AG04450 (cell line): Measurements from ENCODE around the gene APP. TPM values are rescaled to one million over a fixed set of nuclear protein-coding genes. Genes with fewer than 3 reads are reported as not detected.

Source experiments
- CTCF ChIA-PET: fragments of 300-600, 350-600 bp; formaldehyde crosslinking; extraction: SDS; loops from one replicate; lab custom pipeline; 2022; ENCODE audit warnings: antibody characterized with exemption, inconsistent platforms; lab: Charles Lee
- POLR2A ChIA-PET: fragments of 350-600 bp; formaldehyde crosslinking; extraction: SDS; loops from one replicate; lab custom pipeline; 2021; ENCODE audit warnings: antibody characterized with exemption, inconsistent platforms; lab: Yijun Ruan, JAX
- DNase-seq: peaks from one replicate; pipeline ENCODE4 v3.0.0-alpha.2; 2011; ENCODE audit warnings: low read depth, low spot score
- H3K27ac ChIP-seq: one replicate; pipeline ENCODE4 v1.5.1; 2012; ENCODE audit warnings: low read depth, low read length, control low read depth
- H3K27me3 ChIP-seq: one replicate; pipeline ENCODE4 v1.6.0; 2012; ENCODE audit warnings: low read length; ENCODE audit not compliant: control insufficient read depth, insufficient read depth
- H3K4me3 ChIP-seq: 2 replicates; pipeline ENCODE4 v1.5.1; 2011; ENCODE audit warnings: mild to moderate bottlenecking, low read depth, low read length, control low read depth
- H3K9me3 ChIP-seq: 2 replicates; pipeline ENCODE4 v1.5.1; 2012; ENCODE audit warnings: low read length; ENCODE audit not compliant: control insufficient read depth, insufficient read depth
- CTCF ChIP-seq: IDR thresholded peaks from 2 replicates; pipeline ENCODE4 v1.5.1; 2011; ENCODE audit warnings: low read depth, low read length, control low read depth, inconsistent platforms
- polyA plus RNA-seq: library from polyadenylated mRNA; depleted of rRNA; stranded (reverse); fragments of >200 nt; gene quantifications from 2 replicates; pipeline ENCODE4 v1.2.3, GENCODE V29; 2011

APP gene
- polyA plus RNA-seq, 1 experiment, result 870 TPM

- Histone ChIP-seq H3K27me3 (no peaks in the 10 kb centered on the region), H3K27ac (no peak overlapping the region), H3K9me3 (no peaks in the 10 kb centered on the region), H3K4me3 (no peak overlapping the region)
- DNase-seq, result no peak
- ChIA-PET CTCF (interaction anchor here (0.5 to 3.1 kb wide), 3 partner anchors 12 to 262 kb away, joined by 3 to 29 read pairs (median 3); no protein-coding TSS in a partner anchor), POLR2A (no interaction called here)
- no peak for TF ChIP-seq CTCF
These were observed 262.8 kb downstream of the APP start for GRCh38 chr21:25907573-25908275.

GRCh38 chr21:25906587-25906986 lies 264.0 kb downstream of the APP start:
- DNase-seq, result no peak
- Histone ChIP-seq H3K27me3 (no peaks in the 10 kb centered on the region), H3K4me3 (no peak overlapping the region), H3K27ac (no peak overlapping the region), H3K9me3 (no peaks in the 10 kb centered on the region)
- POLR2A ChIA-PET, result no interaction called here
- CTCF ChIA-PET, result interaction anchor here (3.1 kb wide), 1 partner anchor 10 kb away, joined by 29 read pairs; no protein-coding TSS in a partner anchor
- TF ChIP-seq CTCF, result no peak

GRCh38 chr21:25905126-25905525 lies 265.4 kb downstream of the APP start:
- TF ChIP-seq CTCF, result no peak
- H3K4me3 ChIP-seq, result no peak overlapping the region
- no peaks in the 10 kb centered on the region for H3K9me3 ChIP-seq
- ChIA-PET CTCF (interaction anchor here (1.3 to 1.6 kb wide), 2 partner anchors 9 to 264 kb away, joined by 5 to 8 read pairs; no protein-coding TSS in a partner anchor), POLR2A (no interaction called here)
- no peak for DNase-seq
- no peak overlapping the region for H3K27ac ChIP-seq
- no peaks in the 10 kb centered on the region for H3K27me3 ChIP-seq

- no peak overlapping the region for H3K27ac ChIP-seq
- no peaks in the 10 kb centered on the region for H3K9me3 ChIP-seq
- DNase-seq, result no peak
- POLR2A ChIA-PET, result no interaction called here
- CTCF ChIA-PET, result no interaction called here
- no peak for TF ChIP-seq CTCF
- no peaks in the 10 kb centered on the region for H3K27me3 ChIP-seq
- H3K4me3 ChIP-seq, result no peak overlapping the region
These were observed 266.4 kb downstream of the APP start for GRCh38 chr21:25904044-25904695.

- H3K27me3 ChIP-seq, result no peaks in the 10 kb centered on the region
- no peak overlapping the region for H3K27ac ChIP-seq
- CTCF ChIA-PET, result no interaction called here
- no peak for TF ChIP-seq CTCF
- DNase-seq, result no peak
- POLR2A ChIA-PET, result no interaction called here
- H3K9me3 ChIP-seq, result no peaks in the 10 kb centered on the region
- no peak overlapping the region for H3K4me3 ChIP-seq
These were observed 267.0 kb downstream of the APP start for GRCh38 chr21:25903607-25904006.
